SK-N-SH (cell line): ENCODE measurements around the gene OPRM1. TPM values are rescaled to one million over a fixed set of nuclear protein-coding genes. Genes with fewer than 3 reads are reported as not detected.

ENCODE experiments used
- CTCF ChIA-PET: fragments of 300-600, 350-600 bp; formaldehyde crosslinking; extraction: SDS; loops from one replicate; lab custom pipeline; 2021; lab: Yijun Ruan, JAX
- POLR2A ChIA-PET: fragments of 350-600 bp; sonication (Branson Sonifier 250); formaldehyde crosslinking; extraction: SDS; loops from one replicate; lab custom pipeline; 2020; ENCODE audit warnings: antibody characterized with exemption, inconsistent platforms; lab: Yijun Ruan, JAX
- DNase-seq: peaks from one replicate; pipeline ENCODE4 v3.0.0; 2012
- H2AFZ ChIP-seq: fragments of 200-600 bp; sonication (generic); 2 replicates; pipeline ENCODE4 v1.8.1; 2016; ENCODE audit warnings: antibody characterized with exemption, mild to moderate bottlenecking, low read depth
- H3F3A ChIP-seq: fragments of 200-600 bp; sonication (generic); replicated peaks from 2 replicates; pipeline ENCODE3; 2016; ENCODE audit warnings: antibody characterized with exemption, mild to moderate bottlenecking; ENCODE audit not compliant: insufficient read depth
- H3K27ac ChIP-seq, 2 experiments: fragments of 200-500 bp in 1 of 2; fragments of 200-600 bp in 1 of 2; sonication (Bioruptor generic) in 1 of 2; sonication (generic), shearing (Covaris generic) in 1 of 2; 2 replicates each; pipeline versions ENCODE4 v1.5.1 to v1.6.1; 2014 to 2016; ENCODE audit warnings: low read depth in 2 of 2, inconsistent platforms in 1 of 2, low read length in 1 of 2, mild to moderate bottlenecking in 1 of 2, mixed read lengths in 1 of 2
- H3K27me3 ChIP-seq: fragments of 200-600 bp; sonication (generic), shearing (Covaris generic); 2 replicates; pipeline ENCODE4 v1.6.1; 2016; ENCODE audit warnings: mixed run types; ENCODE audit not compliant: insufficient read depth
- H3K36me3 ChIP-seq, 2 experiments: fragments of 200-500 bp in 1 of 2; fragments of 200-600 bp in 1 of 2; sonication (Bioruptor generic) in 1 of 2; sonication (generic) in 1 of 2; replicated peaks in 1 of 2; 2 replicates each; pipeline versions ENCODE3 to v1.5.1; 2014 to 2016; ENCODE audit warnings: low read length in 1 of 2, mild to moderate bottlenecking in 1 of 2; ENCODE audit not compliant: insufficient read depth in 2 of 2, control insufficient read depth in 1 of 2
- H3K4me1 ChIP-seq, 2 experiments: fragments of 200-500 bp in 1 of 2; fragments of 200-600 bp in 1 of 2; sonication (Bioruptor generic) in 1 of 2; sonication (generic), shearing (Covaris generic) in 1 of 2; 2 replicates each; pipeline versions ENCODE4 v1.5.1 to v1.6.1; 2014 to 2016; ENCODE audit warnings: low read depth in 1 of 2, low read length in 1 of 2, mixed run types in 1 of 2; ENCODE audit not compliant: insufficient read depth in 2 of 2, control insufficient read depth in 1 of 2
- H3K4me2 ChIP-seq: fragments of 200-600 bp; sonication (generic), shearing (Covaris generic); 2 replicates; pipeline ENCODE4 v1.6.1; 2017; ENCODE audit warnings: mixed run types
- H3K4me3 ChIP-seq, 2 experiments: fragments of 200-500 bp in 1 of 2; fragments of 200-600 bp in 1 of 2; sonication (Bioruptor generic) in 1 of 2; sonication (generic), shearing (Covaris generic) in 1 of 2; 2 replicates each; pipeline versions ENCODE4 v1.5.1 to v1.8.1; 2014 to 2016; ENCODE audit warnings: low read depth in 2 of 2, inconsistent platforms in 1 of 2, low read length in 1 of 2, mild to moderate bottlenecking in 1 of 2, mixed read lengths in 1 of 2, moderate library complexity in 1 of 2
- H3K79me2 ChIP-seq: fragments of 200-600 bp; sonication (generic); 2 replicates; pipeline ENCODE4 v1.8.1; 2017; ENCODE audit warnings: mild to moderate bottlenecking; ENCODE audit not compliant: insufficient read depth
- H3K9ac ChIP-seq: fragments of 200-600 bp; sonication (generic); 2 replicates; pipeline ENCODE4 v1.6.1; 2017; ENCODE audit warnings: mixed run types
- H3K9me2 ChIP-seq: fragments of 200-600 bp; sonication (generic); 2 replicates; pipeline ENCODE4 v1.6.1; 2017; ENCODE audit warnings: mixed run types
- H3K9me3 ChIP-seq: fragments of 200-600 bp; sonication (generic); 2 replicates; pipeline ENCODE4 v1.6.1; 2017; ENCODE audit warnings: mixed run types, mild to moderate bottlenecking, moderate library complexity
- H4K20me1 ChIP-seq: fragments of 200-600 bp; sonication (generic); 2 replicates; pipeline ENCODE4 v1.6.1; 2017; ENCODE audit warnings: mild to moderate bottlenecking, mixed run types; ENCODE audit not compliant: insufficient read depth
- CTCF ChIP-seq: fragments of 200-600 bp; sonication (generic); IDR thresholded peaks from 2 replicates; pipeline ENCODE4 v1.6.1; 2017; ENCODE audit warnings: antibody characterized with exemption, mild to moderate bottlenecking, moderate library complexity
- ELF1 ChIP-seq: IDR thresholded peaks from 2 replicates; pipeline ENCODE4 v1.4.0; 2012
- EZH2phosphoT487 ChIP-seq: fragments of 200-600 bp; sonication (generic); IDR thresholded peaks from 2 replicates; pipeline ENCODE4 v1.6.1; 2017; ENCODE audit warnings: low read depth, mixed run types, mild to moderate bottlenecking, antibody characterized with exemption, moderate library complexity, borderline replicate concordance
- FOXJ3 ChIP-seq: sonication (generic); formaldehyde crosslinking; IDR thresholded peaks from 2 replicates; pipeline ENCODE4 v1.5.1; 2020; ENCODE audit warnings: mild to moderate bottlenecking, missing genetic modification reagents
- FOXM1 ChIP-seq: IDR thresholded peaks from 2 replicates; pipeline ENCODE4 v1.4.0; 2012; ENCODE audit warnings: low read depth, mild to moderate bottlenecking
- GATA2 ChIP-seq: sonication (generic); formaldehyde crosslinking; IDR thresholded peaks from 2 replicates; pipeline ENCODE4 v1.5.0; 2020; ENCODE audit warnings: mild to moderate bottlenecking, missing genetic modification reagents
- JUND ChIP-seq: IDR thresholded peaks from 2 replicates; pipeline ENCODE4 v1.4.0; 2012
- NRF1 ChIP-seq: IDR thresholded peaks from 2 replicates; pipeline ENCODE4 v1.6.1; 2012; ENCODE audit warnings: low read depth, mild to moderate bottlenecking, low read length
- RCOR1 ChIP-seq: fragments of 150-350 bp; IDR thresholded peaks from 2 replicates; pipeline ENCODE4 v1.6.1; 2017; ENCODE audit warnings: antibody characterized with exemption, low read length
- REST ChIP-seq: IDR thresholded peaks from 2 replicates; pipeline ENCODE4 v1.6.1; 2012; ENCODE audit warnings: mild to moderate bottlenecking, low read depth, low read length, moderate library complexity
- RXRA ChIP-seq: IDR thresholded peaks from 2 replicates; pipeline ENCODE4 v1.4.0; 2012; ENCODE audit warnings: low read depth, mild to moderate bottlenecking, borderline replicate concordance
- SIN3A ChIP-seq: IDR thresholded peaks from 2 replicates; pipeline ENCODE4 v1.6.1; 2012; ENCODE audit warnings: low read depth, mild to moderate bottlenecking, low read length, moderate library complexity, borderline replicate concordance
- TAF1 ChIP-seq: IDR thresholded peaks from 2 replicates; pipeline ENCODE4 v1.6.1; 2012; ENCODE audit warnings: low read depth, mild to moderate bottlenecking, low read length, moderate library complexity, borderline replicate concordance
- USF1 ChIP-seq: IDR thresholded peaks from 2 replicates; pipeline ENCODE4 v1.4.0; 2012; ENCODE audit warnings: low read depth, borderline replicate concordance
- ZBTB33 ChIP-seq: IDR thresholded peaks from 2 replicates; pipeline ENCODE4 v1.4.0; 2012; ENCODE audit warnings: low read depth, borderline replicate concordance
- WGBS: methylation state at CpG from one replicate; pipeline ENCODE4 v1.1.6; 2017; ENCODE audit warnings: low lambda C conversion rate; 5-methylcytosine and 5-hydroxymethylcytosine counted together
- polyA plus RNA-seq, 3 experiments: library from polyadenylated mRNA; depleted of rRNA; stranded (reverse); fragments of >200 nt; gene quantifications; 2 replicates each; pipeline ENCODE4 v1.2.3, GENCODE V29; 2012

OPRM1 gene
- polyA plus RNA-seq, 1 of the 3 experiments (the other 2 are of a cell fraction), result 0.15 TPM

- H3F3A ChIP-seq, result no peaks in the 10 kb centered on the region
- ChIA-PET CTCF (no interaction called here), POLR2A (no interaction called here)
- no peak overlapping the region for H3K4me3 ChIP-seq
- H3K9ac ChIP-seq, result no peak overlapping the region
- TF ChIP-seq ZBTB33 (no peak), USF1 (no peak), FOXJ3 (CRISPR knock-in tag) (no peak), GATA2 (no peak), RXRA (no peak), JUND (no peak), CTCF (no peak), FOXM1 (no peak), RCOR1 (no peak), SIN3A (no peak), NRF1 (no peak), EZH2phosphoT487 (no peak), REST (no peak), TAF1 (no peak), ELF1 (no peak)
- H3K36me3 ChIP-seq, result no peaks in the 10 kb centered on the region
- H3K4me2 ChIP-seq, result no peak overlapping the region
- 69% methylated on average over 3 of the region's 3 CpGs for WGBS
- H2AFZ ChIP-seq, result no peak overlapping the region
- H3K27me3 ChIP-seq, result no peaks in the 10 kb centered on the region
- no peak overlapping the region for H3K27ac ChIP-seq
- H3K9me3 ChIP-seq, result no peaks in the 10 kb centered on the region
- no peak for DNase-seq
- no peaks in the 10 kb centered on the region for H3K9me2 ChIP-seq
- H3K4me1 ChIP-seq, result no peaks in the 10 kb centered on the region
- no peaks in the 10 kb centered on the region for H3K79me2 ChIP-seq
- H4K20me1 ChIP-seq, result no peaks in the 10 kb centered on the region
Measured at GRCh38 chr6:154213782-154214181, 174.7 kb downstream of the OPRM1 start.
